HG03354 (cell line): Measurements from ENCODE around the gene STK32C.
"Not testable (repeated sequence)": the region's sequence is repeated elsewhere in the genome, so short reads cannot be mapped to it uniquely, and the experiment has no call there.

ENCODE experiments used
- ATAC-seq: cut with Tn5 transposase; IDR thresholded peaks from one replicate; pipeline ENCODE4 v1.9.1; 2021; ENCODE audit warnings: mild to moderate bottlenecking; ENCODE audit not compliant: unreplicated experiment, poor library complexity, severe bottlenecking

Gene STK32C

DNA sequence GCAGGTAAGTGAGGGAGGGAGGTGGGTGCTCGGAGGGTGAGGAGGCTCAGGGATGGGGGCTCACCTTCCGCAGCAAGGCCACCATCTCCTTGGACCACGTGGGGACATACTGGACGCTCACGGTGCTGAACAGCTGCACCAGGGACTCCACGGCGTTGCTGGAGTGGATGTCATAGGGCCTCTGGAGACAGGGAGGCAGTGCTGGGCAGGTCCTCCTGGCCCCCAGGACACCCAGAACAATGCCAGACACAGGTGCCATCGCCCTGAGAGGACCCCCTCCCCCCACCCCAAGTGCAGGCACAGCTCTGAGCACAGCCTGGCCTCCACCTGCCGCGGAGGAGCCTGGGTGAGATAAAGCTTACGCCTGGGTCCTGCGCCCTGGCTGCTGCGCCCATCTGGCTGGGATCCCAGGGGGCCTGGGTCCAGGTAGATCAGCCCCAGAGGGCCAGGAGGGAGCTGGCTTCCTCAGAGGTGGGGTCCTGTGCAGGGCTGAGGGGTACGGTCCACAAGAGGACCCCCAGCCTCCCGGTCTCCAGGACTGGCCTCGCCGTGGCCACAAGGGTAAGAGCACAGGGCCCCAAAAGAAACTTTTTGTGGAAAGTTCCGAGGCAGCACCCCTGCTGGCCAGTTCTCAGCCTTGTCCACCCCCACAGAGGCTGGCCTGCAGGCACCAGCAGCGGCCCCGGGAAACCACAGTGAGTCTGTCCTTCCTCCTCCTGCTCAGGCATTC lies 83.2 kb downstream of the STK32C start:
- no peak for ATAC-seq

DNA sequence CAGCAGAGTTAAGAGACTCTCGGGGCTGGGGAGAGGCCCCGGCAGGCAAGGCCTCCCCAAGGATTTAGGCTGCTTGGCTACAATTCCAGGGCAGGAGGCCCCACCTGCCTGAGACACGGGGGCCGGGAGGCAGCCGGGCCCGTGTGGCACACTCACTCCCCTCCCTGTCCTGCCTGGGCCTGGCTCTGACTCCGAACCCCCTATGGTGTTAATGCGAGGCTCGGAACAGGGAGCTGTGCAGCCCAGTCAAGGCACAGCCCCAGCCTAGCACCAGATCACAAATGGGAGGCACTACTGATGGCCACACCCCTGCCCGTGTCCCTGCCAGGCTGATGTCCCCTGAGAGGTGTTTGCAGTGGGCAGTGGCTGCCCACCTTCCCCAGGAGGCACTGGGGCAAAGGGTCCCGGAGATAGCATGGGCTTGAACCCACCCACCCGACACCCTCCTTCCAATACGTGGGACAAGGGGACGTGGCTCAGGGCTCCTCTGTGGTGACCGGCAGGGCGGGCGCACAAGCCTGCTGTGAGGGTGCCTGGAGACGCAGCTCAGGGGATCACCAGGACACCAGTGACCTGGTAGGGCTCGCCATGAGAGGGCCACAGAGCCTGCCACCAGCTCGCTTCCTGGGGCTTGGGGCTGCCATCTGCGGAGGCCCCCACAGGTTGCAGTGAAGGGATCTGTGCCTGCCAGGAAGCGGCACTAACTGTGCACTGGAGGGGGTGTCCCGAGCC lies 84.0 kb downstream of the STK32C start:
- no peak for ATAC-seq

DNA sequence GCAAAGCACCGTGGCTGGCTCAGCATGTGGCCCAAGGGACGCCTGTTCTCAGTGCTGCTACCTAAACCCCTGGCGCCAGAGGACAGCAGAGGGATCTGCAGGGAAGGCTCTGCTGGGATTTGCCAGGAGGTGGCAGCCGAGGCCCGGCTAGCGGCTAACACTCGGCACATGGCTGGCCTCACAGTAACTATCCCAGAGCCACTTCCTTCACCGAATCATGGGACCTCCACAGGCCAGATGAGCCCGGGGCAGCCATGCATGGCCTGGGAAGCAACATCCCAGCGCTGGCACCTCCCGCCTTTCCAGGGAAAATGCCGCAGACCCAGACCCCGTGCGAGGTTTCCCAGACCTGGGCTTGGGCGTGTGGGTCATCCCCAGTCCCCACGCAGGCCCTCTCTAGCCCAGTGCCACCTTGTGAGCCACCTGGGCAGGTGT lies 84.6 kb downstream of the STK32C start:
- peak; percentile 95 for ATAC-seq

DNA sequence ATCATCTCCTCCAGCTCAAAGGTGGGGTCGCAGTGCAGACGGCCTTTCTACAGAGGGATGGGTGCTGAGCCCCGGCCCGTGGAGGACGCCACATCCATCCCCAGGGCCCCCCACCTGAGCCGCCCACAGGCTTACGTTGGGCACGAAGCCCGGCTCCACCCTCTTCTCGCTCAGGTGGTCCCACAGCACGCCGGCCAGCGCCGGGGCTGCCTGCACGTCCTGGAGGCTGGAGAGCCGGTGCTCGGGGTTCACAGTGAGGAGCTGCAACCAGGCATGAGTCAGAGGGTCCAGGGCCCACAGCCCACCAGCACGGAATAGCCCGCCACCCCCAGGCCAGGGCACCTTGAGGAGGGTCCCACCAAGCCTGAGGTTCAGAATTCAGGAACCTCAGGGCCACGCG lies 85.0 kb downstream of the STK32C start:
- ATAC-seq = no peak

DNA sequence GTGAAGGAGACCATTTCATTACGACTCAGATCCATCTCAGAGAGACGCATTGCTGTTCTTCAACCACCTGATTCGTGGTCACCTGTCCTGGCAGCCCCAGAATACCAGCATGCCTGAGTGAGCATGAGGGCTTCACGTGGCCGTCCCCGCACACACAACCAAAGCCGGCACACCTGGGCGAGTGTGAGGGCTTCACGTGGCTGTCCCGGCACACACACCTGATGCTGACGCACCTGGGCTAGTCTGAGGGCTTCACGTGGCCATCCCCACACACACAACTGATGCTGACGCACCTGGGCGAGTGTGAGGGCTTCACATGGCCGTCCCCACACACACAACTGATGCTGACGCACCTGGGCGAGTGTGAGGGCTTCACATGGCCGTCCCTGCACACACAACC lies 86.8 kb downstream of the STK32C start:
- not testable (repeated sequence) for ATAC-seq

DNA sequence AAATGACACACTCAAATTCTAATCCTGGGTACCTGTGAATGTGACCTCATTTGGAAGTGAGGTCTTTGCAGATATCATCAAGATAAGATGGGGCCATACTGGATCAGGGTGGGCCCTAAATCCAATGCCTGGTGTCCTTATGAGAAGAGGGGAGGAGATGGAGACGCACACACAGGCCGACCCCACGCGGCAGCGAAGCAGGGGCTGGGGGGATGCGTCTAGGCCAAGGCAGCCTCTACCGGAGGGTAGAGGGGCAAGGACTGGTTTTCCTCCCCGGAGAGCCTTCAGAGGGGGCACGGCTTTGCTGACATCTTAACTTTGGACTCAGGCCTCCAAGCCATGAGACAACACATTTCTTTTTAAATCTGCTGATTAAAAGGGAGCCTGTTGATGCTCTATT lies 87.7 kb downstream of the STK32C start:
- no peak for ATAC-seq

DNA sequence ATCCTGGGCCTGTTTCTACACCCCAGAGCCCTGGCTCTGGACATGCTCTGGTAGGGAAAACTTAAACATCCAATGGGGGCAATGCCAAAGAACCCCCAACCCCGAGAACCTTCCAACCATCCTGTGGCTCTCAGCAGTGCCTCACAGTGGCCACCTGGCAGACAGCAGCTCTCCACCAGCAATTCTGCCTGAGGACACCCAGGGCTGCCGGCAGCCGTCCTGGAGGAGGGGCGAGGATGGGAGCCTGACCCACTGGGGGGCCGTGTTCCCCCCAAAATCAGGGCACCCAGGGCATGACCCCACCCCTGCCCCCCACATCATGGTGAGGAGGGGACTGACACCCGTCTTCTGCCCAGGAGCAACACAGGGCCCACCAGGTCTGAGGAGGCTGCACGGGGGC lies 88.3 kb downstream of the STK32C start:
- ATAC-seq = no peak

DNA sequence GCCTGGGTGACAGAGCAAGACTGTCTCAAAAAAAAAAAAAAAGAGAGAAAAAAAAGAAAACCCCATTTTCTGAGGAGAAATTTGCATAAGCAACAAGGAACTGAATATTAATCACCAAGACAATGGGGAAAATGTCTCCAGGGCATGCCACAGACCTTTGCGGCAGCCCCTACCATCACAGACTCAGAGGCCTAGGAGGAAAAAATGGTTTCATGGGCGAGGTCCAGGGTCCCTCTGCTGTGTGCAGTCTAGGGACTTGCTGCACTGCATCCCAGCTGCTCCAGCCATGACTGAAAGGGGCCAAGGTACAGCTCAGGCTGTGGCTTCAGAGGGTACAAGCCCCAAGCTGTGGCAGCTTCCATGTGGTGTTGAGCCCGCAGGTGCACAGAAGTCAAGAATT lies 91.3 kb downstream of the STK32C start:
- not testable (repeated sequence) for ATAC-seq

DNA sequence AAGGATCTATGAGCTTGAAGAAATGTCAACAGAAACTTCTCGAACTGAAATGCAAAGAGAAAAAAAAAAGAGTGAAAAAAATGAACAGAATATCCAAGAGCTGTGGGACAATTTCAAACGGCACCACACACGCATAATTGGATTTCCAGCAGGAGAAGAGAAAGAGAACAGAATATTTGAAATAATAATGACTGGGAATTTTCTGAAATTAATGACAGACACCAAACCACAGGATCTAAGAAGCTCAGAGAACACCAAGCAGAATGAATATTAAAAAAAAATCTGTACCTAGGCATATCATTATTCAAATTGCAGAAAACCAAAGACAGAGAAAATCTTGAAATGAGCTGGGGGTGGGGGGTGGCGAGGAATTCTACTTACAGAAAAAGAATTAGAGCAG lies 93.8 kb downstream of the STK32C start:
- ATAC-seq = no peak

DNA sequence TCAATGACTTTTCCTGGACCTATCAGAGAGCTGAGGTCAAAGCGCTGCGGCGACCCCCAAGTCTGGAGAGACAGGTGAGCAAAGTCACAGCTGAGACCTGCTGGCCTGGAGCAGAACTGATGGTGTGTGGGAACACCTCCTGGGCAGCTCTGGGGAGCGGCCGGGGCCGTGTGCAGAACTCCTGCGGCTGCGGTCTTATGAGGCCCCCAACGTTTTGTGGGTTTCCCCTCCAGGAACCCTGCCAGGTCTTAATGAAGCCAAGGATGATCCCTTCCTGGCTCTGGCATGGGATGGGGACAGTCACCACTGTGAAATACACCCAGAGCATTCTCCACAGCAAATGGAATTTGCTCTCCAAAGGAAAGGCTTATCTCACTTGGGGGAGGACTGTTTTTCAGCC lies 94.9 kb downstream of the STK32C start:
- no peak for ATAC-seq

DNA sequence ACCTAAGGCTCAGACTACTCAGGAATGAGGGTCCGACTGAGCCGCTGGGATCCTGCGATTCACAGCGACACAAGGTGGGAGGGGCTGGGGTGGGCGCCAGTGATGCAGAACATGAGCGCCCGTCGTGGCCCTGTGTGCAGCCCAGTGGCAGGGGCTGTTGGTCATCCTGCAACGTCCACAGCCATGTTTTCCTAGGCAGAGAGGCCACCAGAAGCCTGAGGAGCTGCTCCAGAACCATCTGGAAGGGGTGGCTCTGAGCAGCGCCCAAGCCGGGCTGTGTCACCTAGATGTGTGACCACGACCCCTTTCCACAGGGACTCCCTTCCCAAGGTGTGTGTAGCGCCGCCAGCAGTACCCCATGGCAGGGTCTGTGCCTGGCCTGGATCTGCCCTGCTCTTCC lies 96.5 kb downstream of the STK32C start:
- no peak for ATAC-seq

DNA sequence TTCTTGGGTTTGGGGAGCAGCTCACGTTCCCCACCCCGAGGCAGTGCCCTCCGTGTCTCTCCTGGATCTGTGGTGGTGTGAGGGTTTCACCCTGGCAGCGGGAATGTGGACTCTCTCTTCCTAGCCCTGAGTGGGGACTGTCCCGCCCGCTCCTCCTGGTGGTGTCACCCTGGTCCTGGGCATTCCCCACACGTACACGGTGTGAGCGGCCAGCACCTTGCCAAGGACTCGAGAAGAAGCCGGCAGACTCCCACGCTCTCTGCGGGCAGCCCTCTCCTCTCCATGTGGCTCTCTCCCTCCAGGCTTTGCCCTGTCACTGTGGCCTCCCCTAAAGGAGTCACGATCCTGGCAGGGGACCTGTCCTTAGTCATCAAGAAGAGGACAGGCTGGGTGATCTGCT lies 97.0 kb downstream of the STK32C start:
- no peak for ATAC-seq

DNA sequence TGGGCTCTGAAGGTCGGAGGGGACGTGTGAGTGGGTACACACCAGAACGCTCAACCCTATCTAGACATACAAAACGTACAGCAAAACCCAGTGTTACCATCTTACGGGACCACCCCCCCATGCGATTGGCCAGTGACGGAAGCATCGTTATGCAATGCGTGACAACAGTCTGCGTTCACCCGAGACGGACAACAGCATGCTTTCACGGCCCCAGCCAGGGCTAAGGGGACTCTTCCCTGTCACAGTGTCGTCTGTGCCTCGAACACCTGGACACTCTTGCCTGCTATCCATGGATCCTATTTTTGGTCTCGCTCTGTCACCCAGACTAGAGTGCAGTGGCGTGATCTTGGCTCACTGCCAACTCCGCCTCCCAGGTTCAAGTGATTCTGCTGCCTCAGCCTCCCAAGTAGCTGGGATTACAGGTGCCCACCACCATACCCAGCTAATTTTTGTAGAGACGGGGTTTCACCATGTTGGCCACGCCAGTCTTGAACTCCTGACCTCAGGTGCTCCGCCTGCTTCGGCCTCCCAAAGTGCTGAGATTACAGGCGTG lies 97.7 kb downstream of the STK32C start:
- ATAC-seq = no peak

DNA sequence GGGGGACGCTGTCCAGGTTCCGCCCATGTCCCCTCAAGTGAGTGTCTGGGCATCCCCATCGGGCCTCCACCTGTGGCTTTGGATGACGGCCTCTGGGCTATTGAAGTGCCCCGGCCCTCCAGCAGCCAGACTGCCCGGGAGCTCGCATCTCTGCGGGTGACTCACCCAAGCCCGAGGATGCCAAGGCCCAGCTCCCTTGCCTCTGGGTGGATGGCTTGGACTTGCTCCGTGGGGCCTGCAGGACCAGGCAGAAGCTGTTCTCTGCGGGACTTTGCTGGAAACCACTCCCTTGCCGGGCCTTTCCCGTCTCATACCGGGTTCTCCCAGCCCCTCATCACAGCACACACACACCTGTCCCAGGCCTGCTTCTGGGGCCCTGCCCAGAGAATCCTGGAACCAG lies 98.6 kb downstream of the STK32C start:
- ATAC-seq = no peak

DNA sequence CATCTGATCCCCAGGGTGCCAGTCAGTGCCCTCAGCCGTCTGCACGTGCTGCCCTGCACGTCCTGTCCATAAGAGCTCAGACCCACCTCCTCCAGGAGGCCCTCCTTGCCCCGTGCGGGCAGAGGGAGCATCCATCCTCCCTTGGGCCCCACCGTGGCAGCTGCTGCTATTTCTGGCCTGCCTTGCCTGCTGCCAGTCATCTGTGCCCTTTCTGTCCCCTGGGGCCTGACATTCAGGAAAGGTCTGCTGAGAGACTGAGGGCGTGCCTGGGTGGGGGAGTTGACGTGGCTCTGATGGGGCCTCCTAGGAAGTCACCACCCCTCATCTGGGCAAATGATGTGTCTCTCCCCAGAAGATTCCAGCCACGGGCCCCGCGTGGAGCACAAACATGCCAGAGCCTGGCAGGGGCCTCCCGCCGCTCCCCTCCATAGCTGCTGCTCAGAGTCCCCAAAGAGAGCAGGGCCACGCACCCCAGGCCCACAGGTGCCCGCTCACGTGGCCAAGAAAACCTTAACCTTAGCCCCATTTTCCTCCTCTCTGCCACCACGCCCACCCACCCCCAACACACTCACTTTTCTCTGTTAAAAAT lies 99.2 kb downstream of the STK32C start:
- ATAC-seq = no peak

DNA sequence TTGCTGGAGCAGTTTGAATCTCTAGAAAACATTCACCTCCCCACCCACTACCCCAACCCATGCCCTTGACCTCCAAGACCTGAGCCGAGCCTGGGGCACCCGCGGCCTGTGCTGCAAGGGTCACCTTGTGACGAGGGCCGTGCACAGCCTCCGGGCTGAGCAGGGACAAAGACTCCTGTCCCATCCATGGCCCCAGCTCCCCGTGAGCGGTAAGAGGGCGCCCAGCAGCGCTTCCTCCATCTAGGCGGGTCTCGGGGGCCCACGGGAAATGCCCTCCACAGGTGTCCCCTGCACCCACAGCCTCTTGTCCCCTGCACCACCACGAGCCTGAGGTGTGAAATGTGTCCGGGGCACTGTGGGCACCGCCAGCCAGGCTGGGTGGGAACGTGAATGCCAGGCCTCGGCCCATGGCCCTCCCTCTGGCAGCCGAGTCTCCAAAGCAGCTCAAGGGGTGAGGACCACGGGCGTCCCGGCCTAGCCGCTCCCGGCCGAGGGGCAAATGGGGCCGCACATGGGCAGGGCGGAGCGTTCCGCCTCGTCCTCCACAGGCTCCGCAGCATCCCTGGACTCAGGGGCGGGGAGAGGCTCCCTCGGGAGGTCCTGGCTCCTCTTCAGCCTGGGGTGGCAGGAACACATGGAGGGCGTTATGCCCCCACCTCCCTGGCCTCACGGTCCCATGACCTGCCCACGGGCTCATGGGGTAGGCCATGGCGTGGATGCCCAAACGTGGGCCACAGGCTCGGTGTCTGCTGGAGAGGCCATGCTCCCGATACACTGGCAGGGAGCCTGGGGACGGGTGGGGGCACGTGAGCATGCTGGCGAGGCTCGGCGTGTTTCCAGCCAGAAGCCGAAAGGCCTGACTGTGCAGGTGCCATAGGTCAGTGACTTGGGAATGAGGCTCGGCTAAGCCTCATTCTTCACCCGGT lies 100.0 kb downstream of the STK32C start:
- ATAC-seq = no peak

DNA sequence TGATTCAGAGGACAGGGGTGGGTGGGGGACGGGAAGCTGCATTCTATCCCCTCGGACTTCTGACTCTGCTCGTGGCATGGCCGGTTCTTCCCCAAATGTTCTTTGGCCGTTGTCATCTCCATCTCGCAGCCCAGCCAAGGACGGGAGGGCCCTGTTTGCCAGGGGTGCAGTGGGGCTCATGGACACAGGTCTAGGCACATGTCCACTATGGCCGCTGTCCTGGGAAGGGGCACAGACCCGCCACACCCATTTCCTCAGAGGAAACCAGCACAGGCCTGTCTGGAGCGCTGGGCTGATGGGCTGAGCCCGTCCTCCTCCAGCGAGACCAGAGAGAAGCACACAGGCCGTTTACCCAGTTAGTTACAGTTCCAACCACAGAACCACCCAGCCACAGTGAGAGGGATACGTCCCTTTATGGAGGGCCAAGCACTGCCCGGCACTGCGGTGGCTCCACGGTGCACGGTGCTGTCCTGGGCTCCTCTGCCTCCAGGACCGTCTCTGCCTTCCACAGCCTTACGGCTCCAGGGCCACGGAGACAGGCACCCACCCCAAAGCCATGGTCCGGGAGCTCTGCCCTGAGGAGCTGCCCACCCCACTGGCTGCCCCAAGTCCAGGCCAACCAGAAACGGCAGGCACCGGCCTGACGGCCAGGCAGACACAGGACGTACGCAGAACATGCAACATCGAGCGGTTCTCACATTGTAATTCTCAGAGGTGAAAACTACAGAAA lies 100.8 kb downstream of the STK32C start:
- ATAC-seq = no peak

DNA sequence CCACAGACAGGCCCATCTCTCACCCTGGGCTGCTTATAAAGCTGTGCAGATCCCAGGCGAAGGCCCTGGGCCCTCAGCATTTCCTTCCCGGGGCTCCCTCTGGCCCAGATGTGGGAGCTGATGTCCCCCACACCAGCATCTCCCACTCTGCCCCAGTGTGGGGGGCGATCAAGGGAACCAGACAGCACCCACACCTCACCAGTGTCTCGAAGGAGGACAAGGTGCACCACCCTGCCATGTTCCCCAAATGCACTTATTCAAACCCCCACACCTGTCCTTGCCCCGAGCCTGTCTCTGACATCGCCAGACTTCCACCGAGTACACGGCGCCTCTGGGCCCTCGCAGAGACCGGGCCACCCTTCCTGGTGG lies 101.4 kb downstream of the STK32C start:
- no peak for ATAC-seq

DNA sequence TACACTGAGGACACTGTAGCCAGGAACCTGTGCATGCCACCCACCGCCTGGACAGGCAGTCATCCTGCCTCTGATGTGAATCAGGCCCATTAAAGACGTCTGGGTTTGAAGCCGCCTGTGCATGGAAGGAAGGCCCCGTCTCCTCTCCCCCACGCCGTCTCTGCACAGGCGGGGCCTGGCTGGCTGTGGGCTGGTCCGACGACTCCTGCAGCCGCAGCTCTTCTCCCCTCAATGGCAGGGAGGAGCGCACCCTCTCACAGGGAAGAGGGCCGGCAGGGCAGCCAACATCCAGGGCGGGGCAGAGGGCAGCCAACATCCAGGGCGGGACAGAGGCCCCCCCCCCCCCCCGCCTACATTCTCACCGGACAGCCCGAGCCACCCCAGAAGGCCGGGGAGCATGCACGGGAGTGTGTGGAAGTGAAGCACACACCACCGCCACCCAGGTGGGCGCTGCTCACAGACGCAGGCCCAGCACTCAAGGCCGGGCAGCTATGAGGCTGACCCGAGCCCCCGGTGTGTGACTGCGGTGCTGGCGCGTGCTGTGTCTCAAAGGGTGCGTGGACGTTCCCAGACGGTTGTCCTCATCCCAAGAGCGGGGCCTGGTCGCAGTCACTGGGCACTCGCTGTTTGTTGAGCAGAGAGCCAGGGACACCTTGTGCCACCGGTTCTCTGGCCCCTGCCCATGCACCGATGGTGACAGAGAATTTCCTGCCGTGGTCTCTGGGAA lies 101.9 kb downstream of the STK32C start:
- no peak for ATAC-seq
